GM12878 (cell line): ENCODE data around the gene ANXA2R. TPM values are rescaled to one million over a fixed set of nuclear protein-coding genes. Genes with fewer than 3 reads are reported as not detected.

Experiments
- ATF3 ChIP-seq: IDR thresholded peaks from 2 replicates; pipeline ENCODE4 v1.6.1; 2011; ENCODE audit warnings: low read depth, mild to moderate bottlenecking, low read length, moderate library complexity, borderline replicate concordance; ENCODE audit errors: extremely low read depth
- CBX5 ChIP-seq: sonication (generic); IDR thresholded peaks from 2 replicates; pipeline ENCODE4 v1.6.1; 2016; ENCODE audit warnings: low read depth, moderate library complexity, mild to moderate bottlenecking, inconsistent platforms
- CEBPZ ChIP-seq: fragments of 150-350 bp; IDR thresholded peaks from 2 replicates; pipeline ENCODE4 v1.6.1; 2016; ENCODE audit warnings: low read depth, low read length
- GATAD2B ChIP-seq: fragments of 450-650 bp; conservative IDR thresholded peaks from 2 replicates; pipeline ENCODE4 v1.6.1; 2017; ENCODE audit warnings: low read depth, mild to moderate bottlenecking, moderate library complexity
- HCFC1 ChIP-seq: fragments of 150-350 bp; IDR thresholded peaks from 2 replicates; pipeline ENCODE4 v1.6.1; 2014; ENCODE audit warnings: low read length
- HDAC2 ChIP-seq: fragments of 200-600 bp; sonication (generic); IDR thresholded peaks from 2 replicates; pipeline ENCODE4 v1.6.1; 2017
- IRF4 ChIP-seq: IDR thresholded peaks from 2 replicates; pipeline ENCODE4 v1.6.1; 2011; ENCODE audit warnings: low read depth, low read length
- IRF5 ChIP-seq: fragments of 450-650 bp; IDR thresholded peaks from 2 replicates; pipeline ENCODE4 v1.6.1; 2017; ENCODE audit warnings: borderline replicate concordance
- KLF5 ChIP-seq: fragments of 450-650 bp; IDR thresholded peaks from 2 replicates; pipeline ENCODE4 v1.6.1; 2014; ENCODE audit warnings: mild to moderate bottlenecking; ENCODE audit not compliant: partially characterized antibody
- MAX ChIP-seq: IDR thresholded peaks from 2 replicates; pipeline ENCODE4 v1.6.1; 2012; ENCODE audit warnings: low read depth, low read length, improper control_type of control experiment
- MTA3 ChIP-seq: IDR thresholded peaks from 2 replicates; pipeline ENCODE4 v1.6.1; 2012; ENCODE audit warnings: low read length, inconsistent platforms, borderline replicate concordance
- MXI1 ChIP-seq: fragments of 150-350 bp; IDR thresholded peaks from 2 replicates; pipeline ENCODE4 v1.6.1; 2011; ENCODE audit warnings: low read depth, mild to moderate bottlenecking, inconsistent platforms, low read length, improper control_type of control experiment
- POLR2A ChIP-seq: IDR thresholded peaks from 2 replicates; pipeline ENCODE4 v1.6.1; 2011; ENCODE audit warnings: low read depth, mild to moderate bottlenecking, low read length
- SMAD1 ChIP-seq: fragments of 450-650 bp; IDR thresholded peaks from 2 replicates; pipeline ENCODE4 v1.6.1; 2018; ENCODE audit warnings: mild to moderate bottlenecking, low read depth; ENCODE audit not compliant: partially characterized antibody
- SMARCA5 ChIP-seq: fragments of 450-650 bp; IDR thresholded peaks from 2 replicates; pipeline ENCODE4 v1.6.1; 2017; ENCODE audit warnings: mild to moderate bottlenecking
- SMC3 ChIP-seq: IDR thresholded peaks from 2 replicates; pipeline ENCODE4 v1.6.1; 2011; ENCODE audit warnings: low read length, improper control_type of control experiment, borderline replicate concordance
- SPI1 ChIP-seq: IDR thresholded peaks from 2 replicates; pipeline ENCODE4 v1.6.1; 2011; ENCODE audit warnings: low read depth, mild to moderate bottlenecking, low read length, moderate library complexity, borderline replicate concordance; ENCODE audit not compliant: insufficient read depth
- TAF1 ChIP-seq: IDR thresholded peaks from 2 replicates; pipeline ENCODE4 v1.6.1; 2011; ENCODE audit warnings: mild to moderate bottlenecking, low read depth, low read length, borderline replicate concordance
- TCF7 ChIP-seq: IDR thresholded peaks from 2 replicates; pipeline ENCODE4 v1.6.1; 2014; ENCODE audit warnings: antibody characterized with exemption, borderline replicate concordance
- ZNF207 ChIP-seq: fragments of 450-650 bp; IDR thresholded peaks from 2 replicates; pipeline ENCODE4 v1.6.1; 2014; ENCODE audit warnings: antibody characterized with exemption, mild to moderate bottlenecking, borderline replicate concordance
- ZNF592 ChIP-seq: fragments of 450-650 bp; IDR thresholded peaks from 2 replicates; pipeline ENCODE4 v1.6.1; 2017; ENCODE audit warnings: mild to moderate bottlenecking, moderate library complexity
- polyA plus RNA-seq, 11 experiments: library from polyadenylated mRNA; depleted of rRNA in 4 of 11; unstranded in 6 of 11; stranded (reverse) in 5 of 11; fragments of >200 nt; fragmentation: Nextera tagmentation in 4 of 11; fragmentation: Illumina TruSeq in 1 of 11; extraction: Ambion mirVana in 4 of 11; extraction: Trizol in 1 of 11; gene quantifications; 1 replicate in 1 of 11; 2 replicates in 10 of 11; pipeline versions ENCODE4 v1.2.1 to v1.2.3, GENCODE V29; 2011 to 2016; ENCODE audit warnings: inconsistent platforms in 2 of 11, missing spikeins in 2 of 11, low read depth in 1 of 11
- total RNA-seq, 4 experiments: library from RNA; depleted of rRNA in 3 of 4; stranded (reverse); fragments of >200 nt in 3 of 4; fragmentation: Illumina TruSeq in 1 of 4; extraction: Trizol in 1 of 4; gene quantifications; 2 replicates each; pipeline versions ENCODE4 v1.2.1 to v1.2.3, GENCODE V29; 2013 to 2021

ANXA2R gene
- total and polyA plus RNA-seq, 10 of the 15 experiments (the other 5 are each of a cell fraction or from before 2014, with no cell fraction given), result 2.3 to 7.8 (median 4.4) TPM

GRCh38 chr5:42994555-42995359 lies 45.4 kb downstream of the ANXA2R start (continued):
- TF ChIP-seq IRF5 (no peak), SPI1 (no peak), SMC3 (peak; percentile 64), KLF5 (peak; percentile 43), ATF3 (no peak), ZNF207 (no peak), CBX5 (peak; percentile 71; the same call in 1 of the 2 replicates), POLR2A (0 out of 2 replicates have a peak, but pooled peaks have one; percentile 29), TCF7 (no peak), HDAC2 (no peak), SMAD1 (no peak), TAF1 (peak; percentile 80), MXI1 (peak; percentile 73), GATAD2B (no peak; the same call in 1 of the 2 replicates), ZNF592 (0 out of 2 replicates have a peak, but pooled peaks have one; percentile 35), MTA3 (peak; percentile 55; the same call in 1 of the 2 replicates), HCFC1 (no peak), MAX (peak; percentile 45; the same call in 1 of the 2 replicates), CEBPZ (no peak), IRF4 (no peak), SMARCA5 (peak; percentile 98)
